Breast epithelium (tissue), 4 donors: ENCODE measurements around the gene MSLN. TPM values are rescaled to one million over a fixed set of nuclear protein-coding genes. Genes with fewer than 3 reads are reported as not detected.

Experiments used
- DNase-seq, 2 donors: peaks; one replicate each; pipeline ENCODE4 v3.0.0-alpha.2; 2019; ENCODE audit warnings: low spot score in 2 of 2
- H3K27ac ChIP-seq, 2 donors: fragments of 200-600 bp; sonication (generic) in 1 of 2; one replicate each; pipeline ENCODE4 v1.5.1; 2016 to 2019; ENCODE audit warnings: mild to moderate bottlenecking in 1 of 2
- H3K27me3 ChIP-seq, 2 donors: fragments of 200-600 bp; sonication (generic) in 1 of 2; one replicate each; pipeline versions ENCODE4 v1.5.1 to v1.6.0; 2017 to 2019; ENCODE audit warnings: control low read depth in 1 of 2, mild to moderate bottlenecking in 1 of 2
- H3K36me3 ChIP-seq: fragments of 200-600 bp; one replicate; pipeline ENCODE4 v1.5.1; 2019
- H3K4me1 ChIP-seq, 2 donors: fragments of 200-600 bp; sonication (generic); one replicate each; pipeline ENCODE4 v1.5.1; 2016 to 2019; ENCODE audit warnings: control low read depth in 1 of 2
- H3K4me3 ChIP-seq, 3 donors: fragments of 200-600 bp; sonication (generic); 1 replicate in 2 of 3; 2 replicates in 1 of 3; pipeline ENCODE4 v1.5.1; 2016 to 2019; ENCODE audit warnings: mild to moderate bottlenecking in 3 of 3, moderate library complexity in 2 of 3
- H3K9me3 ChIP-seq, 2 donors: fragments of 200-600 bp; sonication (generic) in 1 of 2; one replicate each; pipeline ENCODE4 v1.5.1; 2016 to 2019; ENCODE audit warnings: control low read depth in 1 of 2
- POLR2A ChIP-seq: fragments of 450-650 bp; IDR thresholded peaks from one replicate; pipeline ENCODE4 v1.6.1; 2016; ENCODE audit warnings: antibody characterized with exemption, mild to moderate bottlenecking, moderate library complexity
- POLR2AphosphoS5 ChIP-seq, 3 donors: sonication (generic); formaldehyde crosslinking; IDR thresholded peaks; one replicate each; pipeline ENCODE4 v1.6.1; 2017; ENCODE audit warnings: antibody characterized with exemption in 3 of 3
- intact Hi-C: fragments of 100-400 bp; cut with DNase I; formaldehyde crosslinking; loops from one replicate; pipeline ENCODE4 v1.15.1; 2023; ENCODE audit warnings: low total_unique reads
- total RNA-seq, 3 donors: library from RNA; depleted of rRNA; stranded (reverse); fragments of >200 nt; gene quantifications; one replicate each; pipeline ENCODE4 v1.1.0, GENCODE V29; 2016
- TF ChIP-seq, protein P1 (sequence below), 3 donors: fragments of 450-650 bp; IDR thresholded peaks; one replicate each; pipeline ENCODE4 v1.5.1; 2016 to 2017; ENCODE audit warnings: antibody characterized with exemption in 3 of 3, mild to moderate bottlenecking in 3 of 3, moderate library complexity in 3 of 3

MSLN gene
- total RNA-seq, 3 donors from 2014 or later, result 49.2 TPM; not detected in 2

DNA sequence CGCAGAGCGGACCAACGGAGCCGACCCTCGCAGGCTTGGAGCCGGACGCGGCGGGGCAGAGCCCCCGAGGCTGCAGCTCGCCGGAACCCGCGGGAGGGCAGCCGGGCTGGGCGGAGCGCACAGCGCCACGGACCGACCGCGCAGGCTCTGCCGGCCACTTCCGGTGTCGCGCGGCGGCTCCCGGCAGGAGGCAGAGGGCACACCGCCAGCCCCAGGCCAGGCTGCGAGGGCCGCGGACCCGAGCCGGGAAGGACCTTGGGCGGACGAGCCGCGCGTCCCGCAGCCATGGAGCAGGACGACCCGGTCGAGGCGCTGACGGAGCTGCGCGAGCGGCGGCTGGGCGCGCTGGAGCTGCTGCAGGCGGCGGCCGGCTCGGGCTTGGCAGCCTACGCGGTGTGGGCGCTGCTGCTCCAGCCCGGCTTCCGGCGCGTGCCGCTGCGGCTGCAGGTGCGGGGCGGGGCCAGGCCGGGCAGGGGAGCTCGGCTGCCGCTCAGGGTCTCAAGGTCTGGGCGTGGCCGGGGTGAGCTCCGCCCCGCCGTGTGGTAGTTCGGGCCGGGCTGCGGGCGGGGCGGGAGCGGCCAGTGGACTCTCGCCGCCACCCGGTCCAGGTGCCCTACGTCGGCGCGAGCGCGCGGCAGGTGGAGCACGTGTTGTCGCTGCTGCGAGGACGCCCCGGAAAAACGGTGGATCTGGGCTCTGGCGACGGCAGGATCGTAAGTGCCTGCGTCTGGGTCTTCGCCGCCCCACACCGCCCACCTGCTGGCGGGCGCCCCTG lies 39.4 kb upstream of the MSLN start, which contains the start of gene ANTKMT:
TSS of gene ANTKMT (plus strand) at position 157 of the 775 bp plus-strand sequence. CDS start at position 286, 129 bp downstream.
- peak; percentile 74 to 76 for DNase-seq
- Histone ChIP-seq H3K27me3 (no peaks in the 10 kb centered on the region), H3K36me3 (no peaks in the 10 kb centered on the region), H3K9me3 (no peaks in the 10 kb centered on the region), H3K4me1 (peaks cover 14 to 19% of the 10 kb centered on the region in 2 donors), H3K27ac (peak within 1 kb of the TSS; percentile 75 to 88), H3K4me3 (peak within 1 kb of the TSS; percentile 64 to 79 (median 76))
- no peak for TF ChIP-seq POLR2A
- TF ChIP-seq, protein P1, sequence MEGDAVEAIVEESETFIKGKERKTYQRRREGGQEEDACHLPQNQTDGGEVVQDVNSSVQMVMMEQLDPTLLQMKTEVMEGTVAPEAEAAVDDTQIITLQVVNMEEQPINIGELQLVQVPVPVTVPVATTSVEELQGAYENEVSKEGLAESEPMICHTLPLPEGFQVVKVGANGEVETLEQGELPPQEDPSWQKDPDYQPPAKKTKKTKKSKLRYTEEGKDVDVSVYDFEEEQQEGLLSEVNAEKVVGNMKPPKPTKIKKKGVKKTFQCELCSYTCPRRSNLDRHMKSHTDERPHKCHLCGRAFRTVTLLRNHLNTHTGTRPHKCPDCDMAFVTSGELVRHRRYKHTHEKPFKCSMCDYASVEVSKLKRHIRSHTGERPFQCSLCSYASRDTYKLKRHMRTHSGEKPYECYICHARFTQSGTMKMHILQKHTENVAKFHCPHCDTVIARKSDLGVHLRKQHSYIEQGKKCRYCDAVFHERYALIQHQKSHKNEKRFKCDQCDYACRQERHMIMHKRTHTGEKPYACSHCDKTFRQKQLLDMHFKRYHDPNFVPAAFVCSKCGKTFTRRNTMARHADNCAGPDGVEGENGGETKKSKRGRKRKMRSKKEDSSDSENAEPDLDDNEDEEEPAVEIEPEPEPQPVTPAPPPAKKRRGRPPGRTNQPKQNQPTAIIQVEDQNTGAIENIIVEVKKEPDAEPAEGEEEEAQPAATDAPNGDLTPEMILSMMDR (IDR thresholded peaks at IDR 0.05), result no peak
- TF ChIP-seq POLR2AphosphoS5 (IDR thresholded peaks at IDR 0.05), result no peak
- intact Hi-C loops, result no loop called here

DNA sequence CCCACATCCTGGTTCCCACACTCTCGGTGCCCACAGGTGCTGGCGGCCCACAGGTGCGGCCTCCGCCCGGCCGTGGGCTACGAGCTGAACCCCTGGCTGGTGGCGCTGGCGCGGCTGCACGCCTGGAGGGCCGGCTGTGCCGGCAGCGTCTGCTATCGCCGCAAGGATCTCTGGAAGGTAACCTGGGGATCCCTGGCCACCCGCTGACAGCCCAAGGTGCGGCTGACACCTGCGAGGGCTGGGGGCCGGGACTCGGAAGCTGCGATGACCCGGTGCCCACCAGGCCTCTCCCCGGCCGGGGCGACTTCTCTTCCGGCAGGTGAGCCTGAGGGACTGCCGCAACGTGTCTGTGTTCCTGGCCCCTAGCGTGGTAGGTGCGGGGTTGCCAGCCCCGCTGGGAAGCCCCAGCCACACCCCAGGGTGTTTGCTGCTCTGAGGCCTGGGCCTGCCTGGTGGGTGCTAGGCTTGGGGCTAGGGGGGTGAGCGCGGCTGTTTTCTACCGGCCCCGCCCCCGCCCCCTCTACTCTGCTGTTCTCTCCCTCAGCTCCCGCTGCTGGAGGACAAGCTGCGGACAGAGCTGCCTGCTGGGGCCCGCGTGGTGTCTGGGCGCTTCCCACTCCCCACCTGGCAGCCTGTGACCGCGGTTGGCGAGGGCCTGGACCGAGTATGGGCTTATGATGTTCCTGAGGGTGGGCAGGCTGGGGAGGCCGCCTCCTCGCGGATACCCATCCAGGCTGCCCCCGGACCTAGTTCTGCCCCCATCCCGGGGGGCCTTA lies 38.6 kb upstream of the MSLN start:
- Histone ChIP-seq H3K4me1 (peaks cover 12 to 21% of the 10 kb centered on the region in 2 donors), H3K27me3 (no peaks in the 10 kb centered on the region), H3K4me3 (peak overlapping the region; percentile 64 to 79 (median 76)), H3K36me3 (no peaks in the 10 kb centered on the region), H3K27ac (peak overlapping the region; percentile 75 to 88), H3K9me3 (no peaks in the 10 kb centered on the region)
- TF ChIP-seq, protein P1 (IDR thresholded peaks at IDR 0.05), result no peak
- TF ChIP-seq POLR2A, result no peak
- TF ChIP-seq POLR2AphosphoS5 (IDR thresholded peaks at IDR 0.05), result no peak
- DNase-seq, result no peak
- intact Hi-C loops, result no loop called here

DNA sequence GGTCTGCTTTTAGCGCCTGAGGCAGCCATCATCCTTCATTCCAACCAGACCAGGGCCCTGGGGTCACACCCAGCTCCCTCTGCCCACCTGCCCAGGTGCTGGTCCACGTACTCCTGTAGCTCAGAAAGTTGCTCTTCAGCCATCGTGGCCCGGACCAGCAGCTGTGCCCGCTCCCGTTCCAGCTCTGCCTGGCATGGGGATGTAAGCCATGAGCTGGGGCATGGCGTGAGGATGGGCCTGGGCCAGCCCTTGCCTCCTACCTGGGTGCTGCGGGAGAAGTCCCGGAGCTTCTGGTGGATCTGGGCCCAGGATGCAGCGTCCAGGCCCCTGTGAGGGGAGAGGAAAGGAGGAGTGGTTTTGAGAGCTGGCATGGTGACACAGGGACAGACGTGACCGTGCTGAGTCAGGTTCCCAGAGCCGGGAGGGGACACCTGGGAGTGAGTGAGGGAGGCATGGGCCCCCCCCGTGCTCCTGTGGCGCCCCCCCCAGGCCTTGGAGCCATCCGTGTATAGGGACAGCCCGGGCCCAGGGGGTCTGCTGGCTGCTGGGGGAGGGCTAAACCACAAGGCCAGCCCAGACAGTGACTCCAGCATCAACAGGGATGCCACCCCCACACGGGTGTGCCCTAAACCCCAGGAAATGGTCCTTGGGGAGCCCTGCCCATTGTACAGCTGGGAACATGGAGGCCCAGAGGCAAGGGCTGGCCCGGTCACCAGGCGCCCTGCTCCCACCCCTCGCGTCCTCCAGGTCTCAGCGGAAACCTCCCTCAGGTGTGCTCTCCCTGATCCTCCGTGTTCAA lies 37.5 kb upstream of the MSLN start:
- no peaks in the 10 kb centered on the region for H3K36me3 ChIP-seq
- no peak for DNase-seq
- no peaks in the 10 kb centered on the region for H3K9me3 ChIP-seq
- H3K4me1 ChIP-seq, result peaks cover 12 to 25% of the 10 kb centered on the region in 2 donors
- H3K27me3 ChIP-seq, result no peaks in the 10 kb centered on the region
- intact Hi-C loops, result no loop called here
- TF ChIP-seq POLR2A (no peak), POLR2AphosphoS5 (IDR thresholded peaks at IDR 0.05) (no peak)
- TF ChIP-seq, protein P1 (IDR thresholded peaks at IDR 0.05), result no peak
- H3K27ac ChIP-seq, result no peak overlapping the region
- H3K4me3 ChIP-seq, result no peak overlapping the region

DNA sequence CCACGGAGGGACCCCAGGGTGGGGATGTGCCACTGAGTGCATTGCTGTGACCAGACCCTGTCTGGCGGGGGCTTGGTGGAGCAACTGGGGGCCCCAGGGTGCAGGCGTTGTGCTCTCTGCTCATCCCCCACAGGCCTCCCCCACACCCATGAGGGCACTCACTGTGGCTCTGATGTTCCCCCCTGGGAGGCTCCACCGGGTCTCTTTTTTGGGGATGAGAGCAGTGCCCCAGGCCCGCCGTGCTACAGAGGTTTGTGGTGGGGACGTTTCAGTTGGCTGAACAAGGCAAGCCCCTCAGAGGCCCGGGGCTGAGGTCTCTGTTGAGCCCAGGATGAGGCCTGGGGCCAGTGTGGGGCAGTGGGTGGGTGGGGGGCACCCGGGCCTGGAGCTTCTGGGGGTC lies 36.8 kb upstream of the MSLN start:
- intact Hi-C loops, result no loop called here
- no peak for DNase-seq
- H3K4me3 ChIP-seq, result no peak overlapping the region
- H3K27ac ChIP-seq, result no peak overlapping the region
- no peaks in the 10 kb centered on the region for H3K27me3 ChIP-seq
- no peaks in the 10 kb centered on the region for H3K9me3 ChIP-seq
- H3K4me1 ChIP-seq, result peaks cover 12 to 30% of the 10 kb centered on the region in 2 donors
- no peaks in the 10 kb centered on the region for H3K36me3 ChIP-seq
- no peak for TF ChIP-seq POLR2A
- no peak for TF ChIP-seq POLR2AphosphoS5 (IDR thresholded peaks at IDR 0.05)
- TF ChIP-seq, protein P1 (IDR thresholded peaks at IDR 0.05), result no peak
